Stimulated activated naive CD4-positive, alpha-beta T cell treated with Interleukin-2 at 50 U/mL for 16 hours (primary cell): ENCODE results near the gene UBE2C.

Experiments
- DNase-seq: peaks from one replicate; lab custom pipeline; 2025; lab: John Stamatoyannopoulos, UW

Gene UBE2C

GRCh38 chr20:45861221-45862075, 49.0 kb downstream of the UBE2C start:
- no peak for DNase-seq

GRCh38 chr20:45863543-45864470, 51.4 kb downstream of the UBE2C start:
- no peak for DNase-seq

- no peak for DNase-seq
These were observed 54.0 kb downstream of the UBE2C start for GRCh38 chr20:45866454-45866853.
